CD4-positive, alpha-beta T cell treated with Interleukin-6 at 100 ng/mL for 8 hours (primary cell): ENCODE data around the gene TAF4.
A peak's percentile ranks its signal among the peaks of the same experiment; 100 is the strongest.
"Not testable (repeated sequence)": the region's sequence is repeated elsewhere in the genome, so short reads cannot be mapped to it uniquely, and the experiment has no call there.

ENCODE experiments used
- DNase-seq: peaks from one replicate; pipeline ENCODE4 v3.0.0-alpha.2; 2020; ENCODE audit warnings: mixed read lengths, low spot score

Gene TAF4

GRCh38 chr20:62073323-62073722, 7.6 kb upstream of the TAF4 start:
- DNase-seq = no peak

GRCh38 chr20:62071669-62072430, 6.2 kb upstream of the TAF4 start:
- DNase-seq = not testable (repeated sequence)

- no peak for DNase-seq
Measured at GRCh38 chr20:62069741-62070216, 4.1 kb upstream of the TAF4 start.

- DNase-seq = no peak
Measured at GRCh38 chr20:62068997-62069396, 3.3 kb upstream of the TAF4 start.

GRCh38 chr20:62067547-62068260, 2.0 kb upstream of the TAF4 start:
- peak; percentile 41 for DNase-seq

- DNase-seq = peak; percentile 8
Measured at GRCh38 chr20:62066983-62067433, 1.3 kb upstream of the TAF4 start.

GRCh38 chr20:62066339-62066982, 780 bp upstream of the TAF4 start:
- peak; percentile 26 for DNase-seq

- no peak for DNase-seq
Measured at GRCh38 chr20:62064770-62065673, 659 bp downstream of the TAF4 start.

GRCh38 chr20:62063981-62064769, 1.5 kb downstream of the TAF4 start:
- no peak for DNase-seq

- no peak for DNase-seq
Measured at GRCh38 chr20:62063315-62063980, 2.2 kb downstream of the TAF4 start.

GRCh38 chr20:62062661-62063314, 2.9 kb downstream of the TAF4 start:
- DNase-seq = no peak

- DNase-seq = no peak
Measured at GRCh38 chr20:62061851-62062423, 3.7 kb downstream of the TAF4 start.

- DNase-seq = no peak
Measured at GRCh38 chr20:62060631-62061541, 4.8 kb downstream of the TAF4 start.

GRCh38 chr20:62059920-62060630, 5.6 kb downstream of the TAF4 start:
- no peak for DNase-seq

- DNase-seq = no peak
Measured at GRCh38 chr20:62059401-62059800, 6.3 kb downstream of the TAF4 start.

GRCh38 chr20:62058941-62059340, 6.7 kb downstream of the TAF4 start:
- no peak for DNase-seq

- no peak for DNase-seq
Measured at GRCh38 chr20:62056975-62057374, 8.7 kb downstream of the TAF4 start.

GRCh38 chr20:62056377-62056776, 9.3 kb downstream of the TAF4 start:
- DNase-seq = no peak
